Retinal pigment epithelial cell (primary cell): Measurements from ENCODE around the gene WNT9A.

Experiments used
- DNase-seq: peaks from one replicate; pipeline ENCODE4 v3.0.0-alpha.2; 2010; ENCODE audit warnings: low read depth
- H3K4me3 ChIP-seq: 2 replicates; pipeline ENCODE4 v1.5.1; 2011; ENCODE audit warnings: mild to moderate bottlenecking, low read length, control low read depth, moderate library complexity
- CTCF ChIP-seq: conservative IDR thresholded peaks from 2 replicates; pipeline ENCODE4 v1.5.1; 2011; ENCODE audit warnings: low read depth, low read length, control low read depth, inconsistent platforms

WNT9A gene

GRCh38 chr1:227904541-227905335, 43.0 kb downstream of the WNT9A start:
- H3K4me3 ChIP-seq = no peak overlapping the region
- DNase-seq = no peak
- TF ChIP-seq CTCF = no peak

- TF ChIP-seq CTCF = no peak
- no peak for DNase-seq
- no peak overlapping the region for H3K4me3 ChIP-seq
These were observed 43.9 kb downstream of the WNT9A start for GRCh38 chr1:227903614-227904501.

- TF ChIP-seq CTCF = no peak
- no peak overlapping the region for H3K4me3 ChIP-seq
These were observed 44.6 kb downstream of the WNT9A start for GRCh38 chr1:227903061-227903521.

GRCh38 chr1:227902641-227902990, 45.1 kb downstream of the WNT9A start:
- H3K4me3 ChIP-seq = no peak overlapping the region
- DNase-seq = no peak
- no peak for TF ChIP-seq CTCF

More at GRCh38 chr1:227903061-227903521, 44.6 kb downstream of the WNT9A start:
- no peak for DNase-seq

GRCh38 chr1:227901906-227902640, 45.7 kb downstream of the WNT9A start:
- no peak overlapping the region for H3K4me3 ChIP-seq
- peak; percentile 21 for TF ChIP-seq CTCF
- DNase-seq = no peak

GRCh38 chr1:227901239-227901905, 46.4 kb downstream of the WNT9A start:
- no peak for TF ChIP-seq CTCF
- H3K4me3 ChIP-seq = no peak overlapping the region
- no peak for DNase-seq
